Neural progenitor cell (in vitro differentiated cells): ENCODE results near the gene RTN4RL2.

Source experiments
- EZH2 ChIP-seq: fragments of 200-600 bp; sonication (generic); IDR thresholded peaks from 2 replicates; pipeline ENCODE4 v1.6.1; 2017; ENCODE audit warnings: antibody characterized with exemption, mild to moderate bottlenecking, moderate library complexity
- EZH2phosphoT487 ChIP-seq: fragments of 200-600 bp; sonication (generic); IDR thresholded peaks from 2 replicates; pipeline ENCODE4 v1.6.1; 2017; ENCODE audit warnings: antibody characterized with exemption
- TF ChIP-seq, protein P1 (sequence below): fragments of 200-600 bp; sonication (generic); IDR thresholded peaks from 2 replicates; pipeline ENCODE4 v1.5.1; 2017; ENCODE audit warnings: antibody characterized with exemption, mild to moderate bottlenecking

- TF ChIP-seq, protein P1, sequence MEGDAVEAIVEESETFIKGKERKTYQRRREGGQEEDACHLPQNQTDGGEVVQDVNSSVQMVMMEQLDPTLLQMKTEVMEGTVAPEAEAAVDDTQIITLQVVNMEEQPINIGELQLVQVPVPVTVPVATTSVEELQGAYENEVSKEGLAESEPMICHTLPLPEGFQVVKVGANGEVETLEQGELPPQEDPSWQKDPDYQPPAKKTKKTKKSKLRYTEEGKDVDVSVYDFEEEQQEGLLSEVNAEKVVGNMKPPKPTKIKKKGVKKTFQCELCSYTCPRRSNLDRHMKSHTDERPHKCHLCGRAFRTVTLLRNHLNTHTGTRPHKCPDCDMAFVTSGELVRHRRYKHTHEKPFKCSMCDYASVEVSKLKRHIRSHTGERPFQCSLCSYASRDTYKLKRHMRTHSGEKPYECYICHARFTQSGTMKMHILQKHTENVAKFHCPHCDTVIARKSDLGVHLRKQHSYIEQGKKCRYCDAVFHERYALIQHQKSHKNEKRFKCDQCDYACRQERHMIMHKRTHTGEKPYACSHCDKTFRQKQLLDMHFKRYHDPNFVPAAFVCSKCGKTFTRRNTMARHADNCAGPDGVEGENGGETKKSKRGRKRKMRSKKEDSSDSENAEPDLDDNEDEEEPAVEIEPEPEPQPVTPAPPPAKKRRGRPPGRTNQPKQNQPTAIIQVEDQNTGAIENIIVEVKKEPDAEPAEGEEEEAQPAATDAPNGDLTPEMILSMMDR: no peak
- TF ChIP-seq EZH2: no peak
- no peak for TF ChIP-seq EZH2phosphoT487
Observed at GRCh38 chr11:57497303-57498247, 37.2 kb downstream of the RTN4RL2 start.
